ENCODE data around the gene HNF4A.

GRCh38 chr20:44345147-44345546 is 10.4 kb upstream of the HNF4A start:
- TF ChIP-seq, protein P1, sequence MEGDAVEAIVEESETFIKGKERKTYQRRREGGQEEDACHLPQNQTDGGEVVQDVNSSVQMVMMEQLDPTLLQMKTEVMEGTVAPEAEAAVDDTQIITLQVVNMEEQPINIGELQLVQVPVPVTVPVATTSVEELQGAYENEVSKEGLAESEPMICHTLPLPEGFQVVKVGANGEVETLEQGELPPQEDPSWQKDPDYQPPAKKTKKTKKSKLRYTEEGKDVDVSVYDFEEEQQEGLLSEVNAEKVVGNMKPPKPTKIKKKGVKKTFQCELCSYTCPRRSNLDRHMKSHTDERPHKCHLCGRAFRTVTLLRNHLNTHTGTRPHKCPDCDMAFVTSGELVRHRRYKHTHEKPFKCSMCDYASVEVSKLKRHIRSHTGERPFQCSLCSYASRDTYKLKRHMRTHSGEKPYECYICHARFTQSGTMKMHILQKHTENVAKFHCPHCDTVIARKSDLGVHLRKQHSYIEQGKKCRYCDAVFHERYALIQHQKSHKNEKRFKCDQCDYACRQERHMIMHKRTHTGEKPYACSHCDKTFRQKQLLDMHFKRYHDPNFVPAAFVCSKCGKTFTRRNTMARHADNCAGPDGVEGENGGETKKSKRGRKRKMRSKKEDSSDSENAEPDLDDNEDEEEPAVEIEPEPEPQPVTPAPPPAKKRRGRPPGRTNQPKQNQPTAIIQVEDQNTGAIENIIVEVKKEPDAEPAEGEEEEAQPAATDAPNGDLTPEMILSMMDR (conservative IDR thresholded peaks at IDR 0.05) = no peak
- no peak for TF ChIP-seq EZH2 (IDR thresholded peaks at IDR 0.05; ENCODE audit: low read depth)

Data from PC-9 (cell line).